Mesenchymal stem cell (in vitro differentiated cells and primary cell): ENCODE measurements around the gene ATP2B3.
A peak's percentile ranks its signal among the peaks of the same experiment; 100 is the strongest.

Source experiments
- DNase-seq: peaks from one replicate; pipeline ENCODE4 v3.0.0-alpha.2; 2013
- H2AFZ ChIP-seq: one replicate; pipeline ENCODE4 v1.6.1; 2013; ENCODE audit warnings: low read depth, mild to moderate bottlenecking, control low read depth, inconsistent platforms, low read length, moderate library complexity
- H2AK5ac ChIP-seq: 2 replicates; pipeline ENCODE4 v1.6.1; 2013; ENCODE audit warnings: low read length, moderate library complexity, mild to moderate bottlenecking, inconsistent platforms; ENCODE audit not compliant: severe bottlenecking
- H2BK120ac ChIP-seq: one replicate; pipeline ENCODE4 v1.6.1; 2013; ENCODE audit warnings: low read depth, mild to moderate bottlenecking, inconsistent platforms, low read length, moderate library complexity
- H2BK12ac ChIP-seq, 2 experiments: one replicate each; pipeline ENCODE4 v1.6.1; 2013; ENCODE audit warnings: inconsistent platforms in 2 of 2, low read length in 2 of 2, mild to moderate bottlenecking in 2 of 2, moderate library complexity in 2 of 2, control low read depth in 1 of 2
- H2BK15ac ChIP-seq: one replicate; pipeline ENCODE4 v1.6.1; 2013; ENCODE audit warnings: mild to moderate bottlenecking, low read depth, inconsistent platforms; ENCODE audit not compliant: poor library complexity, severe bottlenecking
- H2BK5ac ChIP-seq: 2 replicates; pipeline ENCODE4 v1.6.1; 2013; ENCODE audit warnings: low read depth, mild to moderate bottlenecking, low read length, control low read depth, inconsistent platforms; ENCODE audit not compliant: poor library complexity, severe bottlenecking
- H3K14ac ChIP-seq, 2 experiments: one replicate each; pipeline ENCODE4 v1.6.1; 2013; ENCODE audit warnings: inconsistent platforms in 2 of 2, low read length in 2 of 2, control low read depth in 1 of 2, mild to moderate bottlenecking in 1 of 2, moderate library complexity in 1 of 2
- H3K18ac ChIP-seq, 2 experiments: one replicate each; pipeline ENCODE4 v1.6.1; 2013; ENCODE audit warnings: inconsistent platforms in 2 of 2, low read length in 2 of 2, control low read depth in 1 of 2, low read depth in 1 of 2, mild to moderate bottlenecking in 1 of 2
- H3K23ac ChIP-seq, 2 experiments: one replicate each; pipeline ENCODE4 v1.6.1; 2013; ENCODE audit warnings: inconsistent platforms in 2 of 2, low read length in 2 of 2, mild to moderate bottlenecking in 2 of 2, moderate library complexity in 2 of 2, control low read depth in 1 of 2
- H3K27ac ChIP-seq: 2 replicates; pipeline ENCODE4 v1.5.1; 2013; ENCODE audit warnings: mild to moderate bottlenecking, moderate library complexity, low read length, control low read depth, inconsistent platforms; ENCODE audit not compliant: poor library complexity, severe bottlenecking
- H3K27me3 ChIP-seq, 2 experiments: 2 replicates each; pipeline versions ENCODE4 v1.6.1 to v1.7.0; 2013; ENCODE audit warnings: low read length in 2 of 2, mild to moderate bottlenecking in 2 of 2, moderate library complexity in 2 of 2, control low read depth in 1 of 2, inconsistent platforms in 1 of 2; ENCODE audit not compliant: control insufficient read depth in 1 of 2, insufficient read depth in 1 of 2
- H3K36me3 ChIP-seq, 2 experiments: 2 replicates each; pipeline versions ENCODE4 v1.6.1 to v1.7.0; 2013; ENCODE audit warnings: low read length in 2 of 2, control low read depth in 1 of 2, inconsistent platforms in 1 of 2, low read depth in 1 of 2, mild to moderate bottlenecking in 1 of 2; ENCODE audit not compliant: insufficient read depth in 2 of 2, control insufficient read depth in 1 of 2
- H3K4ac ChIP-seq, 2 experiments: one replicate each; pipeline ENCODE4 v1.6.1; 2013; ENCODE audit warnings: inconsistent platforms in 2 of 2, low read length in 2 of 2, mild to moderate bottlenecking in 2 of 2, moderate library complexity in 2 of 2, control low read depth in 1 of 2, low read depth in 1 of 2
- H3K4me1 ChIP-seq: 2 replicates; pipeline ENCODE4 v1.6.1; 2013; ENCODE audit warnings: low read depth, low read length, control low read depth; ENCODE audit not compliant: control insufficient read depth, insufficient read depth
- H3K4me2 ChIP-seq: 2 replicates; pipeline ENCODE4 v1.6.1; 2013; ENCODE audit warnings: low read length, mild to moderate bottlenecking, inconsistent platforms; ENCODE audit not compliant: poor library complexity, severe bottlenecking
- H3K4me3 ChIP-seq, 2 experiments: 2 replicates each; pipeline versions ENCODE4 v1.5.1 to v1.7.0; 2013; ENCODE audit warnings: low read length in 2 of 2, mild to moderate bottlenecking in 2 of 2, control low read depth in 1 of 2, low read depth in 1 of 2; ENCODE audit not compliant: insufficient read depth in 1 of 2
- H3K79me1 ChIP-seq: replicated peaks from 2 replicates; pipeline ENCODE4 v1.6.1; 2013; ENCODE audit warnings: mild to moderate bottlenecking, control low read depth, low read length, inconsistent platforms; ENCODE audit not compliant: poor library complexity, severe bottlenecking
- H3K9ac ChIP-seq: 2 replicates; pipeline ENCODE4 v1.7.0; 2013; ENCODE audit warnings: mild to moderate bottlenecking, low read length, moderate library complexity
- H3K9me3 ChIP-seq: 2 replicates; pipeline ENCODE4 v1.7.0; 2013; ENCODE audit warnings: mild to moderate bottlenecking, low read length; ENCODE audit not compliant: control insufficient read depth
- H4K8ac ChIP-seq: one replicate; pipeline ENCODE4 v1.6.1; 2013; ENCODE audit warnings: inconsistent platforms, mild to moderate bottlenecking, low read length, moderate library complexity
- H4K91ac ChIP-seq: one replicate; pipeline ENCODE4 v1.6.1; 2013; ENCODE audit warnings: mild to moderate bottlenecking, low read length, inconsistent platforms
- WGBS: methylation state at CpG from one replicate; pipeline ENCODE4 v1.1.7; 2013; ENCODE audit warnings: mixed read lengths; 5-methylcytosine and 5-hydroxymethylcytosine counted together

Gene ATP2B3

GRCh38 chrX:153477364-153477857 lies 40.0 kb upstream of the ATP2B3 start:
- H2BK5ac ChIP-seq: no peak overlapping the region
- H3K4me1 ChIP-seq: peaks cover 14% of the 10 kb centered on the region
- no peak overlapping the region for H3K4ac ChIP-seq
- H2AK5ac ChIP-seq: no peak overlapping the region
- no peak overlapping the region for H3K23ac ChIP-seq
- no peak for DNase-seq
- H3K4me2 ChIP-seq: no peak overlapping the region
- peak overlapping the region; percentile 19 for H2BK15ac ChIP-seq
- H2BK120ac ChIP-seq: no peak overlapping the region
- peak overlapping the region in 1 of 2 experiments; percentile 67 for H2BK12ac ChIP-seq
- H4K8ac ChIP-seq: no peak overlapping the region
- no peak overlapping the region for H3K27ac ChIP-seq
- peak overlapping the region in 1 of 2 experiments; percentile 88 for H3K18ac ChIP-seq
- peak overlapping the region; percentile 69 for H4K91ac ChIP-seq
- no peak overlapping the region for H2AFZ ChIP-seq
- no peaks in the 10 kb centered on the region for H3K79me1 ChIP-seq
- H3K9me3 ChIP-seq: no peaks in the 10 kb centered on the region
- no peaks in the 10 kb centered on the region for H3K36me3 ChIP-seq
- H3K4me3 ChIP-seq: peak overlapping the region in 1 of 2 experiments; percentile 24
- WGBS: 70% methylated on average over 11 of the region's 11 CpGs
- H3K9ac ChIP-seq: peak overlapping the region; percentile 9
- peaks cover 0 to 4% of the 10 kb centered on the region in 2 experiments for H3K27me3 ChIP-seq
- no peak overlapping the region for H3K14ac ChIP-seq

- Histone ChIP-seq H3K4me1 (peaks cover 14% of the 10 kb centered on the region), H4K8ac (no peak overlapping the region), H3K14ac (no peak overlapping the region), H3K9me3 (no peaks in the 10 kb centered on the region), H3K27ac (no peak overlapping the region), H2AFZ (no peak overlapping the region), H3K9ac (no peak overlapping the region), H3K27me3 (peaks cover 0 to 4% of the 10 kb centered on the region in 2 experiments), H2BK12ac (no peak overlapping the region), H3K23ac (no peak overlapping the region), H3K4me3 (no peak overlapping the region), H2BK5ac (no peak overlapping the region), H3K4ac (no peak overlapping the region), H3K36me3 (no peaks in the 10 kb centered on the region), H4K91ac (no peak overlapping the region), H3K18ac (no peak overlapping the region), H2BK120ac (no peak overlapping the region), H3K79me1 (no peaks in the 10 kb centered on the region), H2AK5ac (no peak overlapping the region), H3K4me2 (no peak overlapping the region), H2BK15ac (no peak overlapping the region)
- no peak for DNase-seq
- WGBS: 88% methylated on average over 9 of the region's 9 CpGs
Observed at GRCh38 chrX:153477901-153478300, 39.5 kb upstream of the ATP2B3 start.

- no peak for DNase-seq
- H3K27ac ChIP-seq: no peak overlapping the region
- no peak overlapping the region for H3K18ac ChIP-seq
- no peak overlapping the region for H2AFZ ChIP-seq
- no peak overlapping the region for H3K23ac ChIP-seq
- no peak overlapping the region for H3K4me3 ChIP-seq
- peaks cover 0 to 4% of the 10 kb centered on the region in 2 experiments for H3K27me3 ChIP-seq
- no peak overlapping the region for H3K9ac ChIP-seq
- H2AK5ac ChIP-seq: no peak overlapping the region
- H3K9me3 ChIP-seq: no peaks in the 10 kb centered on the region
- H2BK5ac ChIP-seq: peak overlapping the region; percentile 8
- H2BK120ac ChIP-seq: no peak overlapping the region
- no peak overlapping the region for H4K91ac ChIP-seq
- H4K8ac ChIP-seq: no peak overlapping the region
- no peak overlapping the region for H2BK12ac ChIP-seq
- H3K4me1 ChIP-seq: peaks cover 14% of the 10 kb centered on the region
- no peaks in the 10 kb centered on the region for H3K36me3 ChIP-seq
- WGBS: 94% methylated on average over 12 of the region's 16 CpGs
- H3K79me1 ChIP-seq: no peaks in the 10 kb centered on the region
- no peak overlapping the region for H3K4ac ChIP-seq
- no peak overlapping the region for H2BK15ac ChIP-seq
- H3K4me2 ChIP-seq: no peak overlapping the region
- no peak overlapping the region for H3K14ac ChIP-seq
Observed at GRCh38 chrX:153478746-153479145, 38.7 kb upstream of the ATP2B3 start.

GRCh38 chrX:153481043-153481442 lies 36.4 kb upstream of the ATP2B3 start:
- H3K4me1 ChIP-seq: peaks cover 14% of the 10 kb centered on the region
- H2BK15ac ChIP-seq: no peak overlapping the region
- H3K23ac ChIP-seq: no peak overlapping the region
- no peak overlapping the region for H2BK5ac ChIP-seq
- H3K27ac ChIP-seq: no peak overlapping the region
- H3K9me3 ChIP-seq: no peaks in the 10 kb centered on the region
- H2BK12ac ChIP-seq: no peak overlapping the region
- no peaks in the 10 kb centered on the region for H3K36me3 ChIP-seq
- no peak for DNase-seq
- no peak overlapping the region for H3K4me2 ChIP-seq
- H3K79me1 ChIP-seq: no peaks in the 10 kb centered on the region
- H4K91ac ChIP-seq: peak overlapping the region; percentile 27
- H3K27me3 ChIP-seq: no peaks in the 10 kb centered on the region
- no peak overlapping the region for H3K4ac ChIP-seq
- no peak overlapping the region for H4K8ac ChIP-seq
- H2AK5ac ChIP-seq: no peak overlapping the region
- H3K18ac ChIP-seq: no peak overlapping the region
- H2BK120ac ChIP-seq: no peak overlapping the region
- H3K9ac ChIP-seq: no peak overlapping the region
- WGBS: 88% methylated on average over 12 of the region's 13 CpGs
- no peak overlapping the region for H3K4me3 ChIP-seq
- no peak overlapping the region for H3K14ac ChIP-seq
- H2AFZ ChIP-seq: no peak overlapping the region
